ENCODE data around the gene LINGO3.

GRCh38 chr19:2338751-2339643, 31.0 kb upstream of the LINGO3 start:
- TF ChIP-seq CTCF (IDR thresholded peaks at IDR 0.05) (no peak), POLR2A (IDR thresholded peaks at IDR 0.05) (no peak)
